HG02943 (cell line): ENCODE results near the gene PTPRT.

Experiments used
- ATAC-seq: cut with Tn5 transposase; IDR thresholded peaks from one replicate; pipeline ENCODE4 v1.9.1; 2021; ENCODE audit warnings: mild to moderate bottlenecking, low read depth, moderate library complexity; ENCODE audit not compliant: unreplicated experiment

Gene PTPRT

DNA sequence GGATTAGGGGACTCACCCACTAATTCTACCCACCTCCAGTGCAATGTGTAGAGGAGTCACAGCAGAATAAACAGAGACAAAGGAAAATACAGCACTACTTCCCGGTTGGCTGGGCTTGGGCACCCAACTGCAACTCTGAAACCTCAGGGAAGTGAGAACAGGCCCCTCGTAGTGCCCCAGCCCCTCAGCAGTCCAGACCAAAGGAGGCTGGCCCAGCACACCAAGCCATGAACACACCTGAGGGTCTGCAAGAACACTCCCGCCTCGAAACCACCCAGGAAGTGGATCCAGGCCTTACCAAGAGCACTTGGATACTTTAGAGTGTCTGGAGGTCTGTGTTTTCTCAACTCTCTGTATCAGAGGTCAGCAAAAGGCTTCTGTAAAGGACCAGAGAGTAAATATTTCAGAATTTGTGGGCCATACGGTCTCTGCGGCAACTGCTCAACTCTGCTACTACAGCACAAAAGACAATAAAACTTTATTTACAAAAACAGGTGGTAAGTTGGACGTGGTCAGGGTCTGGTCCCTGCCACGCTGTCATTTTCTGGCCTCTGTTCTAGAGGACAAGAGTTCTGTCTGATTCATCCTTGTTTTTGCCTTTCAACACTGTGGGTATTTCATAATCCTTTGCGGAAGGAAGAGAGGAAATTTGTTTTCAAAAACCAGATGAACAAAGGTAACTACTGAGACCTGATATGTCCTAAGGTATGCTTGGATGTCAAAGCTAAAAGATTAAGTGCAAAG lies 154.6 kb downstream of the PTPRT start:
- no peak for ATAC-seq

DNA sequence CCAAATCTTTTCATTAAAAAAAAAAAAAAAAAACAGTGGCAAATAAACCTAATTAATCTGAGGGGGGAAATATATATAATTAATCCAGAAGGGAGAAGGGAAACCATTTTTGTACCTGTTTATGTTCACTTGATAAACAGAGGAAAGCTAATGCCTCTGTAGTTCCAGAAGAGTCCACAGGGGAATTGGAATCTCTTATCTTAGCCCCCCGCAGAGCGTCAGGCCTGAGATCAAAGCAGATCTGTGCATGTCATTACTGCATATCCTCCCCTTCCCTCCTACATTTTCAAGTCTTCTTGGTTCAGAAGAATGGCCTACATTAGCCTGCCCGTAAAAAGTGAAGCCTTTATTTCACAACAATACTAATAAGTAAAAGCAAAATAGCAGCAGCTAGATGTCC lies 157.2 kb downstream of the PTPRT start:
- no peak for ATAC-seq

DNA sequence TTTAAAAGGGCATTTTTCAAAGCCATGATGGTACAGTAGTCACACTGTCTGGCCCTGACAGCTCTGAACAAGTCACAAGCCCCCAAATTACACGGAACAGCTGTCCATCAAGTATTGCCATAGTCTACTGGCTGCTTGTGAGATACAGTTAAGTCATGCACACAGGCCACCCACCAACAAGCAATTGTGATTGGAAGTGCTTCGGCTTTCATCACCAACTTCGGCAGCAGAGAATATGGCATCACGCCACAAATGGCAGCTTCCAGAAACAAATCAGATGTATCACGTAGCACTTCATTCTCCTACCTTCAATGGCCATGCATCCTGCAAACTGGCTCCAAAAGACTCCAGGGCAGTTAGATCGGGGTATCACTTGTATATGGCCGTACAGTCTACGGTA lies 160.5 kb downstream of the PTPRT start:
- no peak for ATAC-seq

DNA sequence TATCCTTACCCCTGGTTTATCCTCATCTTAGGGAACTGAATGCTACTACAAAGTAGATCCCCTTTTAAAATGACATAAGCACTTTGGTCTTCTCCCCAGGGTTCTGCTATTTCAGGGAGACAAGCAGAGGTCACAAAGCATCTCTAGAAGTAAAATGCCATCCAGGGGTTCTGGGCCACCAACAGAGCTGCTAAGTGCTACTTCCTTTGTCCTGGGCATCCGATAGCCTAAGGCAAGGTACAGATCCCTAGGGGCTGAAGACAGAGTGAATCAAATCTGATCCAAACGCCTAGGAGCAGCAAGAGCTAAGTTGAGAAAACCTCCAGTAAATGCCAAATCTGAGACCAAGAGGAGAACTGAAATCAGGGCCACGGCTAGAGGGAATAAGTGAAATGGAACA lies 161.2 kb downstream of the PTPRT start:
- ATAC-seq, result no peak

DNA sequence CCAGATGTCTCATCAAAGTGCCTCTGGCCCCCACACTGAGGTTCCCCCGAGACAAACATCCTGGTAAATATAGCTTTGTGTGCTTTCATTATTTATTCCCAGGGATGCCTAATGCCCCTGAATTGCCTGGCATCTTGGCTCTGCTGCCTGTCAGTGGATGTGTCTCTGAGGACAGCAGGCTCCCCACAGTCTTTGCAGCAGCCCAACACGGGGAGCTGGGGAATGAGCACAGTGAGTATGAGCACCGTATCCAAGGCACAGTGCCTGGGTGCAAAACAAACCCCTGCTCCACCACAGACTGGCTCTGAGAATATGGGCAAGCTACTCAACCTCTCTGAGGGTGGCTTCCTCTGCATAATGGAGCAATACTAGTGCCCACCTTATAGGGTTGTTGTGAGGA lies 165.9 kb downstream of the PTPRT start:
- ATAC-seq, result no peak

DNA sequence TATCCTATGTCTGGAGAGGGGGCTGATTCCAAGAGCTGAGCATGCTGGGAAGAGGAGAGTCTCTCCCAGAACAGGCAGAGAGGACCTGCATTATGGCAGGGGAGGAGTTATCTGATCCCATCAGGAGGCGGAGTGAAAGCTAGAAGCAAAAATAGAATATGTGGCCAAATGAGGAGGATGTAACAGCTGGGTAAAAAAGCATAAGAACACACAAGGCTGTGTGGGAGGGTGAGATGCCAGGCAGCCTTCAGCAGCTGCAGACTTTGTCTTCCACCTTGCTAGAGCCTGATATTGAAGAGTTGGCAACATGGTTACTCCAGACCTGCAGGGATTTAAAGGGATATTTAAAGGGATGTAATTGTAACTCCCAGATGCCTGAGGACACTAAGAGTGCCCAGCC lies 167.1 kb downstream of the PTPRT start:
- ATAC-seq, result no peak

DNA sequence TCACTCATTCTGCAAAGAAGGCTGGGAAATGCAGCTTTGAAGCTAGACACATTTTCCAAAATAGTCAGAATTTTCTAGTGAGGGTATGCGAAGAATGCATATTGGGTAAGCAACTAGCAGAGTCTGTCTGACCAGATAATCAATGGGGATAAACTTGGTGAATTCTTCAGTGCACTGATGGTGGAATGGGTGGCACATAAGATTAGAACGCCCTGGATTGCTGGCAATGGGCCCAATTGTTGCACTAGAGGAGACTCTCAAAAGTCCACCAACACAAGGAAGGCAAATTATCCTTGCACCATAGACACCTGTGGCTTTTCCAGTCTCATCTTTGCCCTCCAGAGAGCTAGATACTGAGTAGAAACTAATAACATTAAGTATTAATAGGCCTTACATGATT lies 167.6 kb downstream of the PTPRT start:
- no peak for ATAC-seq

DNA sequence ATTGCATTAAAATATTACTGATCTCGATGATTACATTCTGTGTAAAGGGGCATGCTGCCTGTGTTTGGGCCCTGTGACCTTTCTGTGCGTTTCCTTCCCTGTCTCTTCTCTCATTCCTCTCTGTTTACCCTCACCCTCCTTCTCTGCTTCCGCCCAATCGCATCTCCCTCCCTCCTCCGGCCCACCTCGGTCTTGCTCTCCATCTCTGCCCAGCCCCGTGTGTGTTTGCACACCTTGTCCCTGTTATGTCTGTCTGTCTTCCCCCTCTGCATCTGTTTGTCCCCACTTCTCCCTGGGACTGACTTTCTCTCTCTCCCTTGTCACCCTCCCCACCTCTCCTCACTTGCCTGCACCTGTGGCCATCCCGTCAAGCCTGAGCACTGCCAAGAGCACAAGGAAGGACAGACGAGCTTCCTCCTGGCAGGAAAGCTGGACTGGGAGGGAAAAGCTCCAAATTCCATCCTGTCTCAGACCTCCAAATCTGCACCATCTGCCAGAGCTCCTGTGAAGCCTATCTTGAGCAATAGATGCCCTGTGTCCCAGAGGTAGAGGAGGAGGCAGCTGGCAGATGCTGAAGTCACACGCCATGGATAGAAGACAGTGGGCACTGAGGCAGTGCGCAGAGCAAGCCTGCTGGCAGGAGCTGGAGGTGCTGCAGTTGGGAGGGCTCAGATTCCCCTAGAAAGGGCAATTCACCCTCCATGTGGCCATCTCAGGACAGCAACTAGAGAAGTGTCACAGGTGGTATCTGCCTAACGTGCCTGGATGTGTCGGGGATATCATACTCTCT lies 172.3 kb downstream of the PTPRT start:
- no peak for ATAC-seq

DNA sequence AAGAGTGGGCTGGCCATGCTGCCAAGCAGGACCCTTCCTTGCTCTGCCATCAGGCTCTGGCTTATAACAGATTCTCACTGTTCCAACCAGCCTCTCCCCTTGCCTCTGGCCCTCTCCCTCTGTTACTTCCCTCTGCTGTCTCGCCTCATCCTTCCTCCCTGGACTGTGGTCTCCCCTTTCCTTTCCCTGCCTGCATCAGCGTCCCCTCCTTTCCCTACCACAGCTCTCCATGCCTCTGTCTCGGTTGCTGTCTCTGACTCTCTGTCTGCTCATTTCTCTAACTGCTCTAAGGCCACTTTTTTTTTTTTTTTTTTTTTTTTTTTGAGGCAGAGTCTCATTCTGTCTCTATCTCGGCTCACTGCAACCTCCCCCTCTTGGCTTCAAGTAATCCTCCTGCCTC lies 173.4 kb downstream of the PTPRT start:
- ATAC-seq, result no peak

DNA sequence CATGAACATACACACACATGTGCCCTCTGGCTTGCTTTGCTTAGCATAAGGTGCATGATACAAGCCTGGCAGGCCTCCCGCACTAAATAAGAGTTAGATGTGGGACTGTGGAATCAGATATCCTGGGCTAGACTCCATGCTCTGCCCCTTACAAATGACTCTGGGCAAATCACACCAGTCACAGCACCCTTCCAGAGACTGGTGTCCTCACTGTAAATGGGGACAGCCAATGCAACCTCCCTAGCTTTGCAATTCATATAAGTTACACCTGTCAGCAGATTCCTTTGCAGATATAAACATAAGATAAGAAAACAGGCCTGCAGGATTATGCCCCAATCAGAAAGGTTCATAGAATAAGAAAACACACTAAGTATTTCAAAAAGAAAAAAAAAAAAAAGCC lies 174.1 kb downstream of the PTPRT start:
- ATAC-seq, result no peak

DNA sequence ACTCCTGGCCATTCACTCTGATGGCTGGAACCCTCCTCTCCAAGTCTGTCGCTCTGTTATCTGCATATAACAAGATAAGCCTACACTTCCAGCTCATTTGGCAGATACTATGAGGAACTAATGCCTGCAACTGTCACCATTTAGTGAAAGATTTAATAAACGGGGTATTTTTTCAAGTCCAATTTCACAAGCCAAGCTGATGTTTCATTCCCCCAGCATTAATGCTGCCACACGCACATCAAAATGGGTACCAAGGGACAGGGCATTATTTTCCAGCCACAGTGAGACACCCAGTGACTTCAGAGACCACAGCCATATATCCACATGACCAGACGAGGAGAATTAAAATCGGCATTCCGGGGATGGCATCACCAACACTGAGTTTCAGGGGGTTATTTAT lies 175.5 kb downstream of the PTPRT start:
- no peak for ATAC-seq

DNA sequence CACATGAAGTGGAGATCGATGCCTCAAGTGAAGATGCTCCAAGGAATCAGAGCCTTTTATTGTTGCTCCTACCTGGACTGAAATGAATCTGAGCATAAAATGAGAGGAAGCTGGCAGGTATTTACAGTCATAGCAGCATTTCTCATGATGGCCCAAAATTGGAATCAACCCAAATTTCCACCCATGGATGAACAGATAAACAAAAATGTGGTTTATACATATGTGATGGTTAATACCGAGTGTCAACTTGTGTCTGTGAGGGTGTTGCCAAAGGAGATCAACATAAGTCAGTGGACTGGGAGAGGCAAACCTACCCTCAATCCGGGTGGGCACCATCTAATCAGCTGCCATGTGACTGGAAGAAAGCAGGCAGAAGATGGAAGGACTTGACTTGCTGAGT lies 178.2 kb downstream of the PTPRT start:
- ATAC-seq, result no peak

DNA sequence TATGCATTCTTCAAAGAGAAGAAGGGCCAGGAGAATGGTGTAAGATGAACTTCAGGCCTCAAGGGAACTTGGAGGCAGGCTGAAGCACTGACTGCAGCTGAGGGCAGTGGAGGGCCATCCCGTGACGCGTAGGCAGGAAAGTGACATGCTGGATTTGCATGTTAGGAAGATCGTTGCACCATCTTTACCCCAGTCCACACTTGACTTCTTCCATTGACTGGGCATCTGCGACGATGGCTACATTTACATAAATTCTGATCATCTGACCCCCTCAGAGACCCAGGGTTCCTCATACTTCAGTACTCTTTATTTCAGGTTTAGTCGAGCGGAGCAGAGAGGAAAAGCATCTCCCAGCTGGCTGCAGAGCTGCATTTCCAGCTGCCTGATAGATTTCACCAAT lies 180.2 kb downstream of the PTPRT start:
- ATAC-seq, result no peak

DNA sequence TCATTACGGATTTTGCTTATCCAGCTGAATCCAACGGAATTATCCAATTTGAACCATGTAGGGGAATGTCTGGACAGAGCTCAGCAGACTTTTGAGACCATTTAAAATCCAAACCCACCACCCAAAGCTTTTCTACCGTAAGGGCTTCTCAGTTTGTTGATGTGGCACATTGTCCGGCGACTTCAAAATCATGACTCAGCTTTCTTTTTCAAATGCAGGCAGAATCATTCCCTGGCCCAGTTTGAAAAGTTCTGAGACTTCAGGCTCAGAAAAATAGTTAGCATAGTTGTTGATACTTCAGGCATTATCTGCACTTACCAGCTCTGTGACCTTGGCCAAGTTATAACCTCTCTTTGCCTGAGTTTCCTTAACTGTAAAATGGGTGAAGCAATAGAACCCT lies 182.2 kb downstream of the PTPRT start:
- ATAC-seq, result no peak

DNA sequence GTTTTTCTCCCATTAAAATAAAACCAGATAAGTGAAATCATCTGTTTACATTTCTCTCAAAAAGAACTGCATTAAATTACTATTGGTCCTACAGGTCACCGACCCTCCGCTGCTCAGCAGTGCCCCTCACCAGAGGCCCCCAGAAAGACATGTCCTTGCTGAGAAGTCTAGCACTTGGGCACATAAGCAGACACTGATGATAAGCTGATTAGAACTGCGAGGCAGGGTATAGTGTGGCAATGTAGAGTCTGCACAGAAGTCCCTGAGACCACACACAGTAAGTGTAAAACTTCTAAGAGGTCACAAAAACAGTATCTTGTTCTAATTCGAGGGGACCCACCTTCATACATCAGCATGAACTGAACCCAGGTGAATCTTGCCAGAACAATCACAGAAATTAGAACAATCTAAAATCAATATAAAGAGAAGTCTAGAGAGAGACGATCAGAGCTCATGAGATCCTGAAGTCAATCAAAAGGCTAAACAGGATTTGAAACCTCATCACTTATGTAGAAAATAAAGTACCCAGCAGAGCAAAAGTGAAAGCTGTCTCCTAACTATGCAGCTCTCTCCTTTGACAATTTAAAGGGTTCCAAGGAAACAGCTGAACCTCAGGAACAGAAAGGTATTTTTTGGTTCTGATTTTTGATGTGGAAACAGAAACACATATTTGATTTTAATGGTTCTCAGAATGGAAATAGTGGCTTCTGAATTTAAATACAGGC lies 182.9 kb downstream of the PTPRT start:
- ATAC-seq, result no peak

DNA sequence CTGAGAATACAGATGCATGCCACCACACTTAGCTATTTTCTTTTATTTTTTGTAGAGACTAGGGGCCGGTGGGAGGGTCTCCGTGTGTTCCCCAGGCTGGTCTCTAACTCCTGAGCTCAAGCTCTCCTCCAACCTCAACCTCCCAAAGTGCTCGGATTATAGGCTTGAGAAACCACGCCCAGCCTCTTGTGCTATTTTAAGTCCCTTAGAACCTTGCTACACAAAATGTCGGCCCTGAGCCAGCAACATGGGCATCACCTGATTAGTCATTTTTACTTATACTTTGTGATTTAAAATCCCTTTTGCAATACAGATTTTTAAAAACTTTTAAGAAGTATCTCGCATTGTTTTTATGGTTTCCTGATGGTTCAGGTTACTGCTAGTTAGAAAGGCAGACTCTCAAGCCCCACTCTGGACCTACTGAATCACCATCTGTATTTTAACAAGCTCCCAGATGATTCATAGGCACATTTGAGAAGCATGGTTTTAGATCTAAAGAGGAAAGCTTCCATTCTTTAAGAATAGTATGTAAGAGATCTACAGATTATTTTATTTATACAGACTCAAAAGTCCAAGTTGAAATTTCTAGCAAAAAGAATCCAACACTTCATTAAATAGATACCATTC lies 186.3 kb downstream of the PTPRT start:
- ATAC-seq, result no peak

DNA sequence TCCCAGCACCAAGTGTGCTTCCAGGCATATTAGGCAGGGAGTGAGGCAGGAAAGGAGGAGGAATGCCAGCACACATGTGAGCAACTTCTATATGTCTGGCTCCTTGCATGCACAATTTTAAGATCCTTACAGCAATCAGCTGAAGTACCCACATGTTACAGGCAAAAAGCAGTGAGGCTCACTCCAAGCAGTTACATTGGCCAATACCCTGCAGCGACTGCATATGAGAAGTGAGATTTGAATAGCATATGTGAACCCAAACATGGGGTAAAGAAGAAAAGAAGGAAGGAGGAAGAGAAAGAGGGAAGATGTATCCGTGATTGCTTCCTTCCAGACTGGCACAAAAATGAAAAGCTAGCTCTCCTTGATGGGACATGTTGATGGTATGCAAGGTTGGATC lies 193.6 kb downstream of the PTPRT start:
- no peak for ATAC-seq

DNA sequence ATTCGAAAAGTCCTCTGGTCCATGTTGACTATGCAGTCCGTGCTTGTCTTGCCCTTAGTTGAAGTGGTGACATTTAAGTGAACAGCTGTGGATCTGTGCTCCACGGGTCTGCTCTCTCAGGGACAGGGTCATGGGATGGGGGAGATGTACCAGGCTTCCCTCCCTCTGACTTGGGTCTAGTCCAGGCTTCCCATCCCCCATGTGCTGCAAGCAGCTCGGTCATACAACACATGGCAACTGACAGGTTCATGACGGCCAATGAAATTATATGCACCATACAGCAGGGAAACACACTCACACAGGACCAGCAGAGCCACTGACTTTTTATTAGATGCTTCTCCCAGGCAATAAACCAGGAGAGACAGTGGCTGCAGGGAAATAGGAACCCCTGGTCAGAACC lies 201.4 kb downstream of the PTPRT start:
- no peak for ATAC-seq

DNA sequence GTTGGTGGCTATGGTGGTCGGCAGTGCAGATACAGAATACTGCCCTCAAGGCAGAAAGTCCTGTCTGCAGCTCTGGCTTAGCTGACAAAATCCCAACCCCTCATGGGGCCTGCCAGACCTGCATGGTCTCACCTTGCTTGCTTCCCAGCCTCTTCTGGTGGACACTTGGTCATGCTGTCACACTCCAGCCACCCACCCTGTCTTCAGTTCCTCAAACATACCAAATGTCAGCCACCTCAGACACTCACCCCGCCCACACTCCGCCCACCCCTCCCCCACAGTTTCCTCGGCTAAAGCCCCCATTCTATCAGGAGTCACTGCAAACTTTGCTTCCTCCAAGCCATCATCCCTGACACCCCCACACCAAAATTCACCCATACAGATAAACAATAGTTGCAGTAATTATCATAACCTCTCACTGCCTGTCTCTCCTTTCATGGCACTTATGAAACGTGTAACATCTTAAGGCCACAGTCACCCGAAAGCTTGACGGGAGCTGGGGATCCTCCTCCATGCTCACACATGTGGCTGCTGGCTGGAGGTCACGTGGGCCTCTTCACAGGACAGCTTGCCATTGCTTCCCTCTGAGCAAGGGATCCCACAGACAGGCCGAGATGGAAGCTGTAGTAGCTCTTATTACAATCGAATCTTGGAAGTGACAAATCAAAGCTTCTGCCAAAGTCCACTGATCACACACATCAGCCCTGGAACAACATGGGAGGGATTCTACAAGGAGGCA lies 202.2 kb downstream of the PTPRT start:
- no peak for ATAC-seq

DNA sequence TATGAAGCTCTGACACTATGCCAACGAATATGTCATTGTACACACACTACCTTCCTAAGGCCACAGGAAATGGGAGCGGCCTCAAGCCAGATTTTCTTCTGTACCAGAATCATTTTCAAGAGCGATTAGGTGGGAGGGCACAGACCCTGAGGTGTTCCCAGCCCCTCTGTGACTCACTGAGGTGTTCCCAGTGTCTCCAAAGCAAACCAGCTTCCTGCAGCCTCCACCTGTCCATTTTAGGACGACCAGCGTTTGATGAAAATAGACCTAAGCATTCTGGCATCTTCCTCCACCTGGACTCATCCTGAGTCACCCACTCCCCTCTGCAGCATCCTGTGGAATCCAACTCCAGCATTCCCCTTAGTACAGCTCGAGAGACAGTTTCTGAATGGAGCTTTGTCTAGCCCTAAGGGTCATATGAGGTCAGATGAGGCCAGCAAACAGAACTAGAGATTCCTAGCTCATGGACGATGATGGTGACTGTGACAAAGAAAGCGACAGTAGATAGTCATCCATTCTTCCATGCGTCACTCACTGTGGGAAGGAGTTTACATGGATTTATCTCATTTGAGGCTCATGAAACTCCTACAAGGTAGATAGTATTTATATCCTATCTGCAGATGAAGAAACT lies 203.4 kb downstream of the PTPRT start:
- no peak for ATAC-seq
